Measurements from ENCODE around the gene ATAD2B.

- TF ChIP-seq CTCF (IDR thresholded peaks at IDR 0.05 in 8 of 11, conservative IDR thresholded peaks at IDR 0.05 in 3 of 11) (no peak), POLR2A (IDR thresholded peaks at IDR 0.05) (no peak), POLR2AphosphoS5 (IDR thresholded peaks at IDR 0.05) (no peak)
These were observed 83.6 kb downstream of the ATAD2B start for GRCh38 chr2:23843051-23843976.
